Measurements from ENCODE around the gene SDHAF2.
"Not testable (repeated sequence)": the region's sequence is repeated elsewhere in the genome, so short reads cannot be mapped to it uniquely, and the experiment has no call there.

Gene SDHAF2

GRCh38 chr11:61425367-61426131 lies 4.4 kb upstream of the SDHAF2 start:
- DNase-seq (ENCODE audit: low read depth in 3 of 3): no peak

GRCh38 chr11:61429346-61429690 lies 606 bp upstream of the SDHAF2 start:
- peak in 2 of 3 experiments; percentile 25 to 49 for DNase-seq (ENCODE audit: low read depth in 3 of 3)

GRCh38 chr11:61430839-61431238 lies 915 bp downstream of the SDHAF2 start:
- DNase-seq (ENCODE audit: low read depth in 3 of 3): not testable (repeated sequence)

- DNase-seq (ENCODE audit: low read depth in 3 of 3): no peak
Measured at GRCh38 chr11:61437496-61437895, 7.6 kb downstream of the SDHAF2 start.

- no peak for DNase-seq (ENCODE audit: low read depth in 3 of 3)
Measured at GRCh38 chr11:61439615-61440014, 9.7 kb downstream of the SDHAF2 start.

- no peak for DNase-seq (ENCODE audit: low read depth in 3 of 3)
Measured at GRCh38 chr11:61442616-61443015, 12.7 kb downstream of the SDHAF2 start.

- DNase-seq (ENCODE audit: low read depth in 3 of 3): no peak
Measured at GRCh38 chr11:61445516-61445915, 15.6 kb downstream of the SDHAF2 start.

- peak; percentile 45 to 64 (median 62) for DNase-seq (ENCODE audit: low read depth in 3 of 3)
Measured at GRCh38 chr11:61446211-61446651, 16.3 kb downstream of the SDHAF2 start.

- no peak for DNase-seq (ENCODE audit: low read depth in 3 of 3)
Measured at GRCh38 chr11:61447601-61448551, 18.0 kb downstream of the SDHAF2 start.

- no peak for DNase-seq (ENCODE audit: low read depth in 3 of 3)
Measured at GRCh38 chr11:61448552-61448927, 18.6 kb downstream of the SDHAF2 start.

- no peak for DNase-seq (ENCODE audit: low read depth in 3 of 3)
Measured at GRCh38 chr11:61452825-61453224, 22.9 kb downstream of the SDHAF2 start.

- no peak for DNase-seq (ENCODE audit: low read depth in 3 of 3)
Measured at GRCh38 chr11:61453695-61454094, 23.8 kb downstream of the SDHAF2 start.

GRCh38 chr11:61454520-61454919 lies 24.6 kb downstream of the SDHAF2 start:
- DNase-seq (ENCODE audit: low read depth in 3 of 3): no peak

- no peak for DNase-seq (ENCODE audit: low read depth in 3 of 3)
Measured at GRCh38 chr11:61460474-61460881, 30.6 kb downstream of the SDHAF2 start.

- DNase-seq (ENCODE audit: low read depth in 3 of 3): no peak
Measured at GRCh38 chr11:61460986-61461385, 31.1 kb downstream of the SDHAF2 start.

GRCh38 chr11:61467602-61468001 lies 37.7 kb downstream of the SDHAF2 start:
- DNase-seq (ENCODE audit: low read depth in 3 of 3): not testable (repeated sequence)

GRCh38 chr11:61468002-61468401 lies 38.1 kb downstream of the SDHAF2 start:
- no peak for DNase-seq (ENCODE audit: low read depth in 3 of 3)

GRCh38 chr11:61472282-61472681 lies 42.4 kb downstream of the SDHAF2 start:
- no peak for DNase-seq (ENCODE audit: low read depth in 3 of 3)

- no peak for DNase-seq (ENCODE audit: low read depth in 3 of 3)
Measured at GRCh38 chr11:61472868-61473267, 42.9 kb downstream of the SDHAF2 start.

- no peak for DNase-seq (ENCODE audit: low read depth in 3 of 3)
Measured at GRCh38 chr11:61473370-61474012, 43.6 kb downstream of the SDHAF2 start.

- no peak for DNase-seq (ENCODE audit: low read depth in 3 of 3)
Measured at GRCh38 chr11:61474013-61474643, 44.2 kb downstream of the SDHAF2 start.

- no peak for DNase-seq (ENCODE audit: low read depth in 3 of 3)
Measured at GRCh38 chr11:61475433-61475832, 45.5 kb downstream of the SDHAF2 start.
